EL (cell line): ENCODE measurements around the gene C19orf85.

ENCODE experiments used
- DNase-seq: peaks from one replicate; pipeline ENCODE4 v3.0.0-alpha.2; 2016

The C19orf85 gene

GRCh38 chr19:55476100-55476775 lies 11.7 kb upstream of the C19orf85 start, which contains the start of gene ZNF628:
Gene ZNF628, plus strand, starts transcription at chr19:55476617. Its CDS starts 3,294 bp downstream, at chr19:55479911.
- DNase-seq, result peak; percentile 98

- DNase-seq, result no peak
These were observed 10.0 kb upstream of the C19orf85 start for GRCh38 chr19:55474269-55475265.

- peak; percentile 37 for DNase-seq
These were observed 8.9 kb upstream of the C19orf85 start for GRCh38 chr19:55473225-55474012.

- peak; percentile 89 for DNase-seq
These were observed 7.9 kb upstream of the C19orf85 start for GRCh38 chr19:55472463-55472862.

DNA sequence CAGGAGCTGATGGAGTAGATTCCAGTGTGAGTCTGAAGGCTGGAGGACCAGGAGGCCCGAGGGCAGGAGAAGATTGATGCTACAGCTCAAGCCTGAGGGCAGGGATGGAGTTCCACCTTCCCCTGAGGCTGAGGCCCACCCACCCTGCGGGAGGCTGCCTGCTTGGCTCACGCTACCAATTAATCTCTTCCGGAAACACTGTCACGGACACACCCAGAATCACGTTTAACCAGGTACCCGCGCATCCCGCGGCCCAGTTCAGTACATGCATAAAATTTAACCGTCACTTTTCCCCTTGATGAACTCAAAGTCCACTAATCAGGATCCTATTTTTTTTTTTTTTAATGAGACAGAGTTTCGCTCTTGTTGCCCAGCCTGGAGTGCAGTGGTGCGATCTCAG lies 6.7 kb upstream of the C19orf85 start:
- DNase-seq, result no peak

- no peak for DNase-seq
These were observed 3.5 kb upstream of the C19orf85 start for GRCh38 chr19:55468054-55468393.

GRCh38 chr19:55467236-55468053 lies 2.9 kb upstream of the C19orf85 start:
- DNase-seq, result peak; percentile 73

- DNase-seq, result no peak
These were observed 1.7 kb upstream of the C19orf85 start for GRCh38 chr19:55466241-55466614.

- no peak for DNase-seq
These were observed 1.1 kb upstream of the C19orf85 start for GRCh38 chr19:55465460-55466240.

- DNase-seq, result no peak
These were observed 401 bp downstream of the C19orf85 start for GRCh38 chr19:55464039-55464661.

DNA sequence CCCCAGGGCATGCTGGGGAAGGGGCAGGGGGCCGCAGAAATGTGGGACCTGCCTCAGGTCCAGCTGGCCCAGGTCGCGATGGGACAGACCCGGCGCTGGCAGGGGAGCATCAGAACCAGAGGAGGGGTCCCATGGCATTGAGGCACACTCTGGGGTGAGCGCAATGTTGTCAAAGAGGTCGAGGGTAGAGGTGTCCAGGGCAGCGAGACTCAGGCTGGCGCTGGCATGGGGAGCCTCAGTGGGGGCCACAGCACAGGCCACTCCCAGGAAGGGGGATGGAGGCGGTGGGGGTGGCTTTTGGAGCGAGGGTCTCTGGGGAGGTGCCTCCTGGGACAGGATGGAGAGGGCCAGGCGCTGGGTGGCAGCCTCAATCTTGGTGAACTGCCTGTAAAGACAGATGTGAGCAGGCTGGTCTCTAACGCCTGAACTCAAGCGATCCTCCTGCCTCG lies 944 bp downstream of the C19orf85 start:
- no peak for DNase-seq

GRCh38 chr19:55462722-55463121 lies 1.8 kb downstream of the C19orf85 start:
- no peak for DNase-seq

GRCh38 chr19:55461974-55462626 lies 2.5 kb downstream of the C19orf85 start:
- DNase-seq, result peak; percentile 45

DNA sequence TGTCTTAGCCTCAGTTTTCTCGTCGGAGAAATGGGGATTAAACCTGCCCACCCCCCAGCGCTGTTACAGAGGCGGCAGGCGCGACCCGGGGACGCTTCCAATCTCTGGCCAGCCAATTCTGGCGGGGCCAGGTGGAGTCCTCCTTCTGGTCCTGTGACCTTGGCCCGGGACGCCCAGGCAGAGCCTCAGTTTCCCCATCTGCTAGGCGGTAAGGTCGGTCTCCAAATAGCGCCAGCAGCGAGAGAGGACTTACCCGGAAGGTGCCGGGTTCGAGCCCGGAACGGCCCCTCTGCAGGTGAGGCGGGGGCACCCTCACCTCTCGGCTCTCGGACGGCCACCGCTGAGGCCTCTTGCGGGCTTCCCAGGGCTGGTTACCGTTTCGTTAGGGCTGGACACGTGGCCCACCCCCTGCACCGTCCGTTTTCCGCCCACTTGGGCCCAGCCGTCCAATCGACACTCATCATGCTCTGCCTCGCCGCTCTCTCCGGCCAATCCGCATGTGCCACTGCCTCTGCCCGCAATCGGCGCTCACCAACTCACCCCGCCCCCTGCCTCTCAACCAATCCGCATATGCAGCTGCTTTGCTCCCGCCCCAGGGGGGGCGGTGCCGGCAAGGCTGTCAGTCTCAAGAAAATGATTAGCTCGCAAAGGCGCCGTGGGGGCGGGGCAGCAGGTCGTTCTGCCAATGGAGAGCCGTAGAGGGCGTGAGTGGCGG lies 3.1 kb downstream of the C19orf85 start, which contains the start of gene ISOC2:
Gene ISOC2 (minus strand): TSS at position 384 of the 715 bp plus-strand sequence. CDS start 5,156 bp downstream, outside the sequence.
- peak; percentile 100 for DNase-seq

DNA sequence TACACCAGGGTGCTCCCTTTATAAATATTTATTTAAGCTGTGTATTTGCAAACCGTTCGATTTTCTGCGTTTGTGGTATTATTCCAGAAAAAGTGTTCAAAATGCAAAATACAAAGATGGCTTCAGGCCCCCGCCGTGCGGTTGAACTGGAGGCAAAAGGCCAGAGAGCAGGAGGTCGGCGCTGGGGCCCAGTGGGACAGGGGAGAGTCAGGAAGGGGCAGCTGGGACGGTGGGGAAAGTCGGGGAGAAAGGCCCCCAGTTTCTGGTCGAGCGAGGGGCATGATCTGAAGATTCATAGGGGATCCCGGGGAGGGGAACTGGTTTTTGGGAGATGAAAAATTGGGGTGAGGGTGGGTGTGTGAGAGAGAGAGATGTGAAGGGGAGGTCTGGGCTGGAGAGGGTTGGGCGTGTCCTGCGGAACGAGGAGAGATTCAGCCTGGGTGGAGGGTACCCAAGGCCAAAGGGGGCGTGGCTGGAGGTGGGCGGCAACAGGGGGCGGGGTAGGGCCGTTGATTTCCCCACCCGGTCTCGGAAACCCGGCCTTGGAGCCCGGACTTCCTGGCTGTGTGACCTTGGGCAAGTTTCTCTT lies 3.8 kb downstream of the C19orf85 start:
- DNase-seq, result peak; percentile 78

DNA sequence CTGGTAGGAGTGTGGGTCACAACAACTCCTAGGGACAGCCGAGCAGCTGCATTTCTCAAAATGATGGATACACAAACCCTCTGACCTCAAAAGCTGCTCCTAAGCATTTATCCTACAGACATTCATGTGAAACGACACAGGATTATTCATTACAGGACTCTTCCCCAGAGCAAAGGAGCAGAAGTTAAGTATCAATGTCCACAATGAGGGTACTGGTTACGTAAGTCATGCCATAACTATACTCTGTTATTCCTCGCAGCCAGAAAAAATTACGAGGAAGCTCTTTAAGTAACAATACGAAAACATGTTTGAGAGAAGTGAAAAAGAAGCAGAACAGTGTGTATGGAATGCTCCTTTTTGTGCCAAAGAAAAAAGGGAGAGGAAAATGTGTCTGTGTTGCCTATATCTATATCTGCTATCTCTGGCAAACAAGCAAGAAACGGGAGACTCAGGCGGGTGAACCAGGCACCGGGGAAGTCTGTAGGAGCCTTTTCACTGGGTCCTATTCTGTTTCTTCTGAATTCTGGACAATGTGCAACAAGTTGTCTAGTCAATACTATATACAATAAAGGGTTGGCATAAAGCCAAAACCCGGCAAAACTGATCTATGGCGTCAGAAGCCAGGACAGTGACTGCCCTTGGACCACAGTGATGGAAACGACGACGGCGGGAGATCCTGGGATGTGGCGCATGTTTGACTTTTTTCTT lies 4.4 kb downstream of the C19orf85 start:
- DNase-seq, result no peak

- no peak for DNase-seq
These were observed 5.0 kb downstream of the C19orf85 start for GRCh38 chr19:55459551-55459949.
